LNCAP (cell line): Measurements from ENCODE around the gene MICALL2.

Experiments used
- CTCF ChIP-seq: fragments of 450-650 bp; IDR thresholded peaks from 2 replicates; pipeline ENCODE4 v1.5.1; 2017; ENCODE audit warnings: mild to moderate bottlenecking

The MICALL2 gene

GRCh38 chr7:1483536-1484505, 24.6 kb upstream of the MICALL2 start:
- no peak for TF ChIP-seq CTCF

GRCh38 chr7:1483079-1483478, 23.8 kb upstream of the MICALL2 start:
- no peak for TF ChIP-seq CTCF

- no peak for TF ChIP-seq CTCF
These were observed 22.0 kb upstream of the MICALL2 start for GRCh38 chr7:1481300-1481699.

GRCh38 chr7:1480670-1481069, 21.4 kb upstream of the MICALL2 start:
- TF ChIP-seq CTCF = no peak

GRCh38 chr7:1479287-1479686, 20.0 kb upstream of the MICALL2 start:
- no peak for TF ChIP-seq CTCF

- TF ChIP-seq CTCF = no peak
These were observed 19.2 kb upstream of the MICALL2 start for GRCh38 chr7:1478480-1478879.

- TF ChIP-seq CTCF = no peak
These were observed 17.6 kb upstream of the MICALL2 start for GRCh38 chr7:1476859-1477258.
